Astrocyte of the spinal cord (primary cell): ENCODE results near the gene ARHGAP31.

Experiments
- DNase-seq: peaks from one replicate; pipeline ENCODE4 v3.0.0; 2011; ENCODE audit warnings: low read depth, low spot score
- H3K4me3 ChIP-seq: 2 replicates; pipeline ENCODE4 v1.5.1; 2011; ENCODE audit warnings: low read depth, mild to moderate bottlenecking, low read length, moderate library complexity
- in situ Hi-C: cut with HindIII; loops from 2 replicates; pipeline ENCODE4 v1.10.0; 2017; ENCODE audit warnings: low sequenced_read_pairs
- TF ChIP-seq, protein P1 (sequence below): IDR thresholded peaks from 2 replicates; pipeline ENCODE4 v1.5.1; 2012; ENCODE audit warnings: low read depth, mild to moderate bottlenecking, low read length, inconsistent platforms

Gene ARHGAP31

GRCh38 chr3:119400466-119400865 lies 106.3 kb downstream of the ARHGAP31 start:
- in situ Hi-C loops, result no loop called here
- DNase-seq, result no peak
- TF ChIP-seq, protein P1, sequence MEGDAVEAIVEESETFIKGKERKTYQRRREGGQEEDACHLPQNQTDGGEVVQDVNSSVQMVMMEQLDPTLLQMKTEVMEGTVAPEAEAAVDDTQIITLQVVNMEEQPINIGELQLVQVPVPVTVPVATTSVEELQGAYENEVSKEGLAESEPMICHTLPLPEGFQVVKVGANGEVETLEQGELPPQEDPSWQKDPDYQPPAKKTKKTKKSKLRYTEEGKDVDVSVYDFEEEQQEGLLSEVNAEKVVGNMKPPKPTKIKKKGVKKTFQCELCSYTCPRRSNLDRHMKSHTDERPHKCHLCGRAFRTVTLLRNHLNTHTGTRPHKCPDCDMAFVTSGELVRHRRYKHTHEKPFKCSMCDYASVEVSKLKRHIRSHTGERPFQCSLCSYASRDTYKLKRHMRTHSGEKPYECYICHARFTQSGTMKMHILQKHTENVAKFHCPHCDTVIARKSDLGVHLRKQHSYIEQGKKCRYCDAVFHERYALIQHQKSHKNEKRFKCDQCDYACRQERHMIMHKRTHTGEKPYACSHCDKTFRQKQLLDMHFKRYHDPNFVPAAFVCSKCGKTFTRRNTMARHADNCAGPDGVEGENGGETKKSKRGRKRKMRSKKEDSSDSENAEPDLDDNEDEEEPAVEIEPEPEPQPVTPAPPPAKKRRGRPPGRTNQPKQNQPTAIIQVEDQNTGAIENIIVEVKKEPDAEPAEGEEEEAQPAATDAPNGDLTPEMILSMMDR, result no peak
- no peak overlapping the region for H3K4me3 ChIP-seq

DNA sequence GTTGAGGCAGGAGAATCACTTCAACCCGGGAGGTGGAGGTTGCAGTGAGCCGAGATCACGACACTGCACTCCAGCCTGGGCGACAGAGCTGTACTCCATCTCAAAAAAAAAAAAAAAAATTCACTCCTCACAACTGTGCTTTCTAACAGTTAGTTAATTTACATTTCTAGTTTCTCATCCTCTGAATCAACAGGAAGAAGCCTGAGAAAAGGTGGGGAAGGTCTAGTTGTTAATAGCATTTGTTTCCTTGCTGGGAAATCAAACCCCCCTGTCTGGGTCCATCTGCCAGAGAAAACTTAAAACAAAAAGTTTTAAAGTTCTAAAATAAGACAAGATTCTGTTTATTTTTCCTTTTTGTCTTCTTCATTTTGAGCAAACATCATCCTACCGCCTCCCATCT lies 106.9 kb downstream of the ARHGAP31 start:
- no peak for DNase-seq

GRCh38 chr3:119401503-119402440 lies 107.6 kb downstream of the ARHGAP31 start:
- no peak overlapping the region for H3K4me3 ChIP-seq
- no peak for DNase-seq
- in situ Hi-C loops, result no loop called here
- TF ChIP-seq, protein P1, result no peak

More for the DNA sequence above, 106.9 kb downstream of the ARHGAP31 start:
- H3K4me3 ChIP-seq, result no peak overlapping the region
- in situ Hi-C loops, result no loop called here
- TF ChIP-seq, protein P1, result no peak

DNA sequence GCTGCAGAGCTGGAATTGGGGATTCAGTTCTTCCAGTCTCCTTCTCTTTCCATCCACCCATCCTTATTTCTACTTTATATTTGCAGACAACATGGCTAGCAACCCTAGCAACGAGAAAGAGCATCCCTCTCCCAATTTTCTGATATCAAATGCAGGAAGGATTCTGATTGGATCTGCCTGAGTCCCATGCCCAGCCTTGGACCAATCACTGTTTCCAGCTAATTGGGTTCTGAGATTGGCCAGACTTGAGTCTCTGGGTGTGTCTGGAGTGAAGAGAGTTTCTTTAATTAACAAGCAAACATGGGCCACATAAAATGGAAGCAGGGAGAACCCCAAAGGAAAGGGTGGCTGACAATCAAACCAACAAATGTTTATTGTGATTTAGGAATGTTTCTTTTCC lies 108.6 kb downstream of the ARHGAP31 start:
- TF ChIP-seq, protein P1, result no peak
- no peak overlapping the region for H3K4me3 ChIP-seq
- DNase-seq, result no peak
- in situ Hi-C loops, result no loop called here

DNA sequence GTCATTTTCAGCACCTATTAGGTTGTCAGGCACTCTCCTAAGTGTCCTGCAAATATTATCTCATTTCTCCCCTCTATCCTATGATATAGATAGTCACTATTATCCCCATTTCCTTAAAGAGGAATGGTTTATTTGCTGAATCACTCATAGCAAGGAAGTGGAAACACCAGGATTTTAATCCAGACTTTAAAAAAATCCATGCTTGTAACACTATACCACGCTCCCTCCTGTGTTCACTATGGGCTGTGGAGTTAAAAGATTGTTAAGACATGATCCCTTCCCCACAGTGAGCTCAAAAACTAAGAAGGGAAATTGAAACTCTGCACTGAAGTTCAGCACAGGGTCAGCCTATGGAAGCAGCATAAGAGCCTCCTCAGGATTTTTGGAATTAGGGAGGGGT lies 109.0 kb downstream of the ARHGAP31 start:
- DNase-seq, result peak; percentile 56
- no peak overlapping the region for H3K4me3 ChIP-seq
- TF ChIP-seq, protein P1, result no peak
- in situ Hi-C loops, result no loop called here

DNA sequence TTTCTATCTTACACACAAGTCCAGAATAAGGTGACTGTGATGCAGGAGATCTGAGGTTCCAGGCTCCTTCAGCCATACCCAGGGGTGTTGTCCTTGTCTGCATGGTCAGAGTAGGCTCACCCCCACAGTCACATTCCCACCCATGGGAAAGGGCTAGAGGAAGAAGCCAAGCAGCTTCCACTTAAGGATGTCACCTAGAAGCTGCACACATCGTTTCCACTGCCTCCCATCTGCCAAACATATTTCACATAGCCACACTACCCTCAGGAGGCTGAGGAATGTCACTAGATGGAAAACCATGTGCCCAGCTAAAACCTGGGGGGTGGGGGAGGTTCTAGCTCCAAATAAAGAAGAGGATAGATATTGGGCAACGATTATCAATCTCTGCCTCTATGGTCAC lies 111.1 kb downstream of the ARHGAP31 start:
- in situ Hi-C loops, result no loop called here
- TF ChIP-seq, protein P1, result no peak
- H3K4me3 ChIP-seq, result no peak overlapping the region
- DNase-seq, result no peak
